KMS-11 (cell line): ENCODE data around the gene CPD.

Source experiments
- H2AFZ ChIP-seq: fragments of 200-600 bp; sonication (generic); 2 replicates; pipeline ENCODE4 v1.6.1; 2016; ENCODE audit warnings: antibody characterized with exemption, mixed run types, low read depth
- H3K27ac ChIP-seq: fragments of 200-600 bp; sonication (generic); 2 replicates; pipeline ENCODE4 v1.6.1; 2016; ENCODE audit warnings: mild to moderate bottlenecking, mixed run types
- H3K27me3 ChIP-seq: fragments of 200-600 bp; sonication (generic); 2 replicates; pipeline ENCODE4 v1.6.1; 2017; ENCODE audit warnings: mild to moderate bottlenecking, low read depth, mixed run types, moderate library complexity; ENCODE audit not compliant: insufficient read depth
- H3K36me3 ChIP-seq: fragments of 200-600 bp; sonication (generic); 2 replicates; pipeline ENCODE4 v1.6.1; 2017; ENCODE audit warnings: mild to moderate bottlenecking, mixed run types; ENCODE audit not compliant: insufficient read depth
- H3K4me1 ChIP-seq: fragments of 200-600 bp; sonication (generic); 2 replicates; pipeline ENCODE4 v1.6.1; 2016; ENCODE audit warnings: mild to moderate bottlenecking, low read depth, mixed run types; ENCODE audit not compliant: poor library complexity, severe bottlenecking
- H3K4me2 ChIP-seq: fragments of 200-600 bp; sonication (generic); 2 replicates; pipeline ENCODE4 v1.7.0; 2016; ENCODE audit warnings: mild to moderate bottlenecking, mixed run types
- H3K4me3 ChIP-seq: fragments of 200-600 bp; sonication (generic); IDR thresholded peaks from 2 replicates; pipeline ENCODE4 v1.6.1; 2017; ENCODE audit warnings: low read depth, low read length, mixed read lengths; ENCODE audit not compliant: insufficient read depth
- H3K79me2 ChIP-seq: fragments of 200-600 bp; sonication (generic); 2 replicates; pipeline ENCODE4 v1.6.1; 2016; ENCODE audit warnings: low read depth, mixed run types; ENCODE audit not compliant: insufficient read depth
- H3K9ac ChIP-seq: fragments of 200-600 bp; sonication (generic); 2 replicates; pipeline ENCODE4 v1.6.1; 2016; ENCODE audit warnings: mild to moderate bottlenecking, mixed run types
- H4K20me1 ChIP-seq: fragments of 200-600 bp; sonication (generic); 2 replicates; pipeline ENCODE4 v1.6.1; 2016; ENCODE audit warnings: mild to moderate bottlenecking, mixed run types; ENCODE audit not compliant: insufficient read depth
- CTCF ChIP-seq: fragments of 200-600 bp; sonication (generic); conservative IDR thresholded peaks from 2 replicates; pipeline ENCODE4 v1.6.1; 2017; ENCODE audit warnings: low read depth, mild to moderate bottlenecking, antibody characterized with exemption, low read length, moderate library complexity, mixed read lengths

CPD gene

GRCh38 chr17:30336369-30337171 lies 42.2 kb upstream of the CPD start:
- Histone ChIP-seq H3K27ac (no peak overlapping the region), H3K4me2 (peak overlapping the region; percentile 13), H3K4me1 (peaks cover 50% of the 10 kb centered on the region), H3K36me3 (no peaks in the 10 kb centered on the region), H3K4me3 (no peak overlapping the region), H2AFZ (peak overlapping the region; percentile 29; the same call in 1 of the 2 replicates), H3K27me3 (no peaks in the 10 kb centered on the region), H3K79me2 (no peaks in the 10 kb centered on the region), H4K20me1 (no peaks in the 10 kb centered on the region), H3K9ac (no peak overlapping the region)
- peak; percentile 99 for TF ChIP-seq CTCF

- Histone ChIP-seq H3K9ac (no peak overlapping the region), H3K79me2 (no peaks in the 10 kb centered on the region), H3K36me3 (no peaks in the 10 kb centered on the region), H3K27ac (no peak overlapping the region), H2AFZ (no peak overlapping the region), H3K4me3 (no peak overlapping the region), H3K27me3 (no peaks in the 10 kb centered on the region), H3K4me2 (no peak overlapping the region), H3K4me1 (peaks cover 41% of the 10 kb centered on the region), H4K20me1 (no peaks in the 10 kb centered on the region)
- no peak for TF ChIP-seq CTCF
Observed at GRCh38 chr17:30337393-30337999, 41.2 kb upstream of the CPD start.

DNA sequence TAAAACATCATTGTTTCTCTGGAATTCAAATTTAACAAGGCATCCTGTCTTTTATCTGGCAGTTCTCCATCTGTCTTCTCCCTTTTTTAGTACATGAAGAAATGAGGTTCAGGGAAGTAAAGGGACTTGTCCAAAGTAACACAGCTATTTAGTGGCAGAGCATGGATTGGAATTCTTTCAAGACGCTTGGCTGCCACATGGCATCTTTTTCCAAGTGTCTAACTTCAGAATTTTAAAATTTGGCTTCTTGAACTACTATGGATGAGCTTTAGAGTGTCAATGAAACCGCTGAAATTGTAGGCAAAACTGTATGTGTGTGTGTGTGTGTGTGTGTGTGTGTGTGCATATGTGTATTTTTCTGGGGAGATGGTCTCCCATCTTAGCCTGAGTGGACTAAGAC lies 39.6 kb upstream of the CPD start:
- no peaks in the 10 kb centered on the region for H3K79me2 ChIP-seq
- no peak overlapping the region for H3K9ac ChIP-seq
- H2AFZ ChIP-seq: no peak overlapping the region
- peaks cover 25% of the 10 kb centered on the region for H3K4me1 ChIP-seq
- H3K4me2 ChIP-seq: no peak overlapping the region
- no peak overlapping the region for H3K4me3 ChIP-seq
- TF ChIP-seq CTCF: no peak
- H3K27me3 ChIP-seq: no peaks in the 10 kb centered on the region
- H3K27ac ChIP-seq: no peak overlapping the region
- H3K36me3 ChIP-seq: no peaks in the 10 kb centered on the region
- no peaks in the 10 kb centered on the region for H4K20me1 ChIP-seq

DNA sequence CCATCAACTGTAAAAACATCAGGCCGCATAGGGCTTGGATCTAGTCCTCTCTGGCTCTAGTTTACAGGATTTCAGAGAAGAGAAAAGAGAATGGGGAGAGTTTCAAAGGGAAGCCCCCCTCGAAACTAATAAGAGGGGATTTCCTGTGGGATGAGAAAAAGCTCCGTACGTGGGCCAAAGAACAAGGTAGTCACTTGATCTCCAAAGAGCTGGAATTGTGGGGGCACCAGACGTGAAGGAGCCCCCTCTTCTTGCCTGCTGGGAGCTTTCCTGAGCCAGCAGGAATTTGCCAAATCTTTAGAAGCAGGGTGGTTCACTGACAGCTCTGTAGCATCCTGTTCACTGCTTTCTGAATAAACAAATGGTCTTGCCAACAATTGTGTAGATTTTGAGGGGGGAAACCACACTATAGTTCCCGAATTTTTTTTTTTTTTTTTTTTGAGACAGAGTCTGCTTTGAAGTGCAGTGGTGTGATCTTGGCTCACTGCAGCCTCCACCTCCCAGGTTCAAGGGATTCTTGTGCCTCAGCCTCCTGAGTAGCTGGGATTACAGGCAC lies 37.8 kb upstream of the CPD start:
- Histone ChIP-seq H2AFZ (peak overlapping the region; percentile 63), H3K4me2 (peak overlapping the region; percentile 39; the same call in 1 of the 2 replicates), H3K36me3 (no peaks in the 10 kb centered on the region), H3K9ac (no peak overlapping the region), H4K20me1 (no peaks in the 10 kb centered on the region), H3K27me3 (no peaks in the 10 kb centered on the region), H3K27ac (no peak overlapping the region), H3K4me1 (peaks cover 24% of the 10 kb centered on the region), H3K4me3 (no peak overlapping the region), H3K79me2 (no peaks in the 10 kb centered on the region)
- no peak for TF ChIP-seq CTCF
